Stimulated activated CD4-positive, alpha-beta T cell treated with anti-CD3 and anti-CD28 coated beads, Interleukin-4, amount 100 ng/mL, for 24 hours (primary cell): ENCODE data around the gene LSG1.

ENCODE experiments used
- DNase-seq: peaks from one replicate; pipeline ENCODE4 v3.0.0-alpha.2; 2020

LSG1 gene

GRCh38 chr3:194671900-194672808 lies at the start of gene LSG1:
TSS of gene LSG1 (minus strand) at chr3:194672191. CDS start at chr3:194672162, 29 bp downstream.
- DNase-seq = peak; percentile 90

GRCh38 chr3:194720048-194720447 lies 48.1 kb upstream of the LSG1 start:
- no peak for DNase-seq

GRCh38 chr3:194718079-194718478 lies 46.1 kb upstream of the LSG1 start:
- DNase-seq = no peak

- DNase-seq = no peak
Measured at GRCh38 chr3:194715022-194715800, 43.2 kb upstream of the LSG1 start.

- DNase-seq = no peak
Measured at GRCh38 chr3:194714564-194714963, 42.6 kb upstream of the LSG1 start.

GRCh38 chr3:194714137-194714455 lies 42.1 kb upstream of the LSG1 start:
- no peak for DNase-seq

GRCh38 chr3:194713299-194714136 lies 41.5 kb upstream of the LSG1 start:
- DNase-seq = no peak

GRCh38 chr3:194711913-194712312 lies 39.9 kb upstream of the LSG1 start:
- DNase-seq = no peak

- DNase-seq = no peak
Measured at GRCh38 chr3:194711286-194711685, 39.3 kb upstream of the LSG1 start.

GRCh38 chr3:194707147-194707540 lies 35.2 kb upstream of the LSG1 start:
- no peak for DNase-seq

GRCh38 chr3:194705761-194706160 lies 33.8 kb upstream of the LSG1 start:
- no peak for DNase-seq

- DNase-seq = no peak
Measured at GRCh38 chr3:194705227-194705626, 33.2 kb upstream of the LSG1 start.

GRCh38 chr3:194702545-194702944 lies 30.6 kb upstream of the LSG1 start:
- DNase-seq = no peak

- no peak for DNase-seq
Measured at GRCh38 chr3:194696702-194697101, 24.7 kb upstream of the LSG1 start.

- DNase-seq = no peak
Measured at GRCh38 chr3:194691481-194692283, 19.7 kb upstream of the LSG1 start.

GRCh38 chr3:194690501-194691372 lies 18.7 kb upstream of the LSG1 start:
- no peak for DNase-seq

- peak; percentile 11 for DNase-seq
Measured at GRCh38 chr3:194689493-194689944, 17.5 kb upstream of the LSG1 start.

GRCh38 chr3:194688946-194689345 lies 17.0 kb upstream of the LSG1 start:
- DNase-seq = no peak

GRCh38 chr3:194688200-194688740 lies 16.3 kb upstream of the LSG1 start:
- DNase-seq = peak; percentile 21

- peak; percentile 70 for DNase-seq
Measured at GRCh38 chr3:194687638-194688199, 15.7 kb upstream of the LSG1 start.
